GM10248 (cell line): ENCODE data around the gene IFIT1B.
"Not testable (repeated sequence)": the region's sequence is repeated elsewhere in the genome, so short reads cannot be mapped to it uniquely, and the experiment has no call there.

Experiments used
- CTCF ChIA-PET: fragments of 300-600 bp; sonication (Branson Sonifier 250); formaldehyde crosslinking; extraction: SDS; loops from one replicate; lab custom pipeline; 2021; ENCODE audit warnings: antibody characterized with exemption; lab: Yijun Ruan, JAX
- POLR2A ChIA-PET: fragments of 350-650 bp; sonication (Branson Sonifier 250); formaldehyde crosslinking; extraction: SDS; loops from one replicate; lab custom pipeline; 2020; ENCODE audit warnings: antibody characterized with exemption; lab: Yijun Ruan, JAX
- DNase-seq: peaks from one replicate; pipeline ENCODE4 v3.0.0; 2012; ENCODE audit errors: extremely low spot score
- CTCF ChIP-seq: IDR thresholded peaks from 2 replicates; pipeline ENCODE4 v1.5.1; 2012; ENCODE audit warnings: mild to moderate bottlenecking, low read depth; ENCODE audit errors: extremely low read depth, missing control alignments, control extremely low read depth

IFIT1B gene

GRCh38 chr10:89388806-89389205 lies 10.9 kb downstream of the IFIT1B start:
- no peak for DNase-seq
- no peak for TF ChIP-seq CTCF
- POLR2A ChIA-PET = no interaction called here
- CTCF ChIA-PET = interaction anchor here (1.1 to 4.7 kb wide), 7 partner anchors 9 to 131 kb away, joined by 4 to 24 read pairs (median 4); no protein-coding TSS in a partner anchor

- peak; percentile 29 for TF ChIP-seq CTCF
- POLR2A ChIA-PET = no interaction called here
Observed at GRCh38 chr10:89389254-89389653, 11.4 kb downstream of the IFIT1B start.

GRCh38 chr10:89390476-89391225 lies 12.8 kb downstream of the IFIT1B start:
- POLR2A ChIA-PET = no interaction called here
- TF ChIP-seq CTCF = no peak
- no peak for DNase-seq
- CTCF ChIA-PET = interaction anchor here (1.4 to 3.1 kb wide), 4 partner anchors 11 to 173 kb away, joined by 4 to 17 read pairs (median 4); no protein-coding TSS in a partner anchor

More at GRCh38 chr10:89389254-89389653, 11.4 kb downstream of the IFIT1B start:
- peak; percentile 25 for DNase-seq
- CTCF ChIA-PET = interaction anchor here (1.1 to 4.7 kb wide), 6 partner anchors 9 to 131 kb away, joined by 4 to 24 read pairs (median 4); no protein-coding TSS in a partner anchor

GRCh38 chr10:89391226-89391576 lies 13.3 kb downstream of the IFIT1B start:
- POLR2A ChIA-PET, DNase-seq: not testable (repeated sequence)
- CTCF ChIA-PET = interaction anchor here (1.4 to 3.1 kb wide), 2 partner anchors 22 to 174 kb away, joined by 4 to 17 read pairs; no protein-coding TSS in a partner anchor

- ChIA-PET CTCF (interaction anchor here (0.7 to 3.1 kb wide), 9 partner anchors 8 to 175 kb away, joined by 3 to 17 read pairs (median 3); partner anchors contain the start of gene IFIT5), POLR2A (interaction anchor here (0.6 to 1.0 kb wide), 5 partner anchors 21 to 140 kb away, joined by 3 to 11 read pairs (median 4); partner anchors contain the start of genes IFIT5 and LIPA)
- peak; percentile 59 for DNase-seq
- no peak for TF ChIP-seq CTCF
Observed at GRCh38 chr10:89391907-89392756, 14.3 kb downstream of the IFIT1B start, which contains the start of gene IFIT1. Gene IFIT1 (plus strand): TSS chr10:89392623. CDS start chr10:89392713, 90 bp downstream.

- no peak for TF ChIP-seq CTCF
- ChIA-PET POLR2A (interaction anchor here (0.6 to 1.0 kb wide), 5 partner anchors 20 to 141 kb away, joined by 3 to 11 read pairs (median 4); partner anchors contain the start of genes IFIT5 and LIPA), CTCF (interaction anchor here (0.8 to 3.1 kb wide), 8 partner anchors 9 to 137 kb away, joined by 3 to 17 read pairs (median 4); partner anchors contain the start of gene IFIT5)
- DNase-seq = no peak
Observed at GRCh38 chr10:89392974-89393373, 15.1 kb downstream of the IFIT1B start.
